Daoy (cell line): ENCODE measurements around the gene LIFR. TPM values are rescaled to one million over a fixed set of nuclear protein-coding genes. Genes with fewer than 3 reads are reported as not detected.
"Not testable (repeated sequence)": the region's sequence is repeated elsewhere in the genome, so short reads cannot be mapped to it uniquely, and the experiment has no call there.

Experiments
- DNase-seq: peaks from one replicate; pipeline ENCODE4 v3.0.0-alpha.2; 2015; ENCODE audit warnings: low read depth
- total RNA-seq: library from RNA; depleted of rRNA; stranded (reverse); fragments of >200 nt; shearing (Covaris generic); gene quantifications from 2 replicates; pipeline ENCODE4 v1.2.3, GENCODE V29; 2014; rRNA removed

LIFR gene
- 7.4 and 10.1 TPM in 2 replicates for total RNA-seq

DNA sequence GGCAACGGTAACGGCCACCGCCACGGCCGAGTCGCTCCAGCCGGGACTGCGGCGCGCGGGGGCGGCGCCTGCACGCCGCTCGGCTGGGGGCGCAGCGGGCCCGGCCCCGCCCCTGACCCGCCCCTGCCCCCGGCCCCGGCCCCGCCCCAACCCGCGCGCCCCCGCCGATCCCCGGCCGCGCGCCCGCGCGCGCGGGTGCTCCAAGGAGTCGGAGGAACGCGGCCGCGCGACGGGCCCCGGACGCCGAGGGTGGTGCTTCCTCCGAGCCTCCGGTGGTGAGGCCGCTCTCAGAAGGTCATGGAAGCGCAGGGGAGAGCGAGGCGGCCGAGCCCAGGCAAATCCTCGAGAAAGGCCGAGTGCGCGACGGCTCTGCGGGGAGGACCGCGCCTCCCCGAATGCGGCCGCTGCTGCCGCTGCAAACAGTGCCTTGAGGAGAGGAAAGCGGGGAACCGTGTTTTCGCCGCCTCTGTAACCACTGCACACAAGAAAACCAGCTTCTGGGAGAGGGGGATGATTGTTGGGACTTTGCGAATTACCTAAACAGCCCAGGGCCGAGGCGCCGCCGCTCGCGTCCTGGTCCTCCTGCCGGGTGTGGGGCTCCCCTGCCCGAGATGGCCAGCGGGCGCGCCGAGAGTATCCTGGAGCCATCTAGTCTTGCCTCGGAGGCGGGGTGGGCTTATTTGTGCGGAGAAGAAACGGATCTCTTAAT, at the start of gene LIFR:
TSS of gene LIFR (minus strand) at position 48 of the 709 bp plus-strand sequence. CDS start 25,999 bp downstream, outside the sequence.
- peak; percentile 88 for DNase-seq

GRCh38 chr5:38605610-38606009, 49.2 kb upstream of the LIFR start:
- DNase-seq = no peak

DNA sequence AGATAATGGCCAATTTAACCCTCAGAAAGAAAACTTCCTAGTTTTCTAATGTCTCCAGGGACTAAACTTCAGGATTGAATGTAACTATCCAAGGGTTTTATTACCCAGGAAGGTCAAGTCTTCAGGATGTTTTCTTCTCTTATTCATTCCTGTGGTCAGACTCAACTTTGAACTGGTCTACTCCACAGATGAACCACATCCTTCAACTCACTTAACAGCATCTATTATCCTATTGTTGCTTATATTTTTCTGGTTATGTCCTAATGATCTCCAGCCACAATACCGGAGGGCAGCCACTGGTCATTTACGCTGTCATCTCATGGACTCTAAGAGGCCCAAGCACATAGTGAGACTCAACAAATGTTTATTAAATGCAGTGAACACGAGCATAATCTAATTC, 47.2 kb upstream of the LIFR start:
- DNase-seq = no peak

GRCh38 chr5:38602641-38603040, 46.2 kb upstream of the LIFR start:
- DNase-seq = no peak

GRCh38 chr5:38601863-38602298, 45.4 kb upstream of the LIFR start:
- peak; percentile 73 for DNase-seq

- DNase-seq = peak; percentile 9
These were observed 44.9 kb upstream of the LIFR start for GRCh38 chr5:38601133-38601862.

DNA sequence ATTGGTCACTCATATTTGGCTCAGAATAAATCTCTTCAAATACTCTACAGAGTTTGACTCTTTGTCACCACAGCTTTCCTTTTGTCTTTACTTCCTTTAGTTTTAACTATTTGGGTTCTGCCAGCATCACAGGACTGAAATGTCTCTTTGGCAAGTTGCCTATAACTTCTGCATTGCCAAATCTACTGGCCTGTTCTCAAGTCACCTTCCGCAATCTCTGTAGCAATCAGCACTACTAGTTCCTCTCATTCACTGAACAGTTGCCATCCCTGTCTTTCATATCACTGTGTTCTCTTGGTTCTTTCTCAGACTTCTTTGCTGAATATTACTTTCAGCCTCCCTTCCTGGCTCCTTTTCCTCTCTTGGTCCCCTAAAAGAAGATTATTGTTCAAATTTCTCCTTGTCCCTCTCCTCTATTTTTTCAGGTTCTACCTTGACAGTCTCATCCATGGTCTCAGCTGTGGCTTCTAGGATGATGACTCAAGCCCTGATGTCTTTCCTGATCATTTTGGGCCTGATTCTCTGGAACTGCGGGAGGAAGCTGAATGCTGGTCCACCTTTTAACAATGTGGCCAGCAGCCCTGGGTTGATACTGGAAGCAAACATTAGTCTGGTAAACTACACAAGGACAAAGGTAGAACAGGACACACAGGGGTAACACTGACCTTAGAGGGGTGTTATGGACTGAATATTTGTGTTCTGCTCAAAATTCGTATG, 44.0 kb upstream of the LIFR start:
- DNase-seq = no peak

GRCh38 chr5:38599751-38600150, 43.3 kb upstream of the LIFR start:
- DNase-seq = not testable (repeated sequence)

DNA sequence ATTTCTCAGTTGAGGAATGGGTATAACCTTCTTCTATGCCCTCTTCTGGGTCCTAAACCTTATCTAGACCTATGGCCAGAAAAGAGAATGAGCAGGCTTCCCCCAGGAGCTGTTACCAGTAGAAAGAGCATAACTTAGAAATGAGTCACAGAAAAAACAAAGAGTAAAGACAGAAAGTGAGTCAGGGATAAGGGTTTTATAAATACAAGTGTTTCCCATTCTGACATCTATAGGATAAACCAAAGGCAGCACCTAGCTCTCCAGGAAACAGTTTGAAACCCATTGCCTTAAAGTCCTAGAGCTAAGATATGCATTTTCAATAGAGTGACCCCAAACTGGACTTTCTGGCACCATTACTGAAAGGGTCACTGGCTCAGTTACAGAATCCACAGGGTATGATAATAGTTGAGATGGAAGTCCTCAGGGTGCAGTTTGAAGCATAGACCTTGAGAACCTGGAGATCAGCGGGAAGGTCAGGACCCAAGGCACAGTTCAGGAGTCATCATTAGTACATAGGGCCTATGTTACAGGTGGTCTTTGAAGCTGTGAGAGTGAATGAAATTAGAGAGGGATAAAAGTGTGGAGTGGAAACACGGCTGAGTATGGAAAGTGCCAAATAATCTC, 42.7 kb upstream of the LIFR start:
- DNase-seq = peak; percentile 77

DNA sequence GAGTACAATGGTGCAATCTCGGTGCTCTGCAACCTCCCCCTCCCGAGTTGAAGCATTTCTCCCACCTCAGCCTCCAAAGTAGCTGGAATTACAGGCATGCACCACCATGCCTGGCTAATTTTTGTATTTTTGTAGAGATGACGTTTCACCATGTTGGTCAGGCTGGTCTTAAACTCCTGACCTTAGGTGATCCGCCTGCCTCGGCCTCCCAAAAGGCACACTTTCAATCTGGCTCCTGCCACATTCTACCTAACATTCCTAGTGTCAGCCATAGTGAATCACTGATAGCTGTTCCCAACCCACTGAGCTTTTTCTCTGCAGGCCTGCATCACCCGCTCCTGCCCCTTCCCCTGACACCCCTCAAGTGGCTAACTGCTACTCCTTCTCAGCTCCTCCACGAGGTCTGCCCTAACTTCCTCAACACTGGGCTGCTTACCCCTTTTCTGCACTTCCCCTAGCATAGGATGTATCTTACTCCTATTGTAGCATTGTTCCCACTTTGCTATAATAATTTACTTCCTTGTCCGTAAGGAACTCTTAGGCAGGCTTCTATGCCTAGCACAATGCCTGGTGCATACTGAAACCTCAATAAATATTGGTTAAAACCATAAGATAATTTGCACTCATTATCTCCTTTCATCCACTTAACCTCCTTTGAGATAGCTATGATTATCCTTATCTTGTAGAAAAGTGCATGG, 42.0 kb upstream of the LIFR start:
- DNase-seq = peak; percentile 8

- no peak for DNase-seq
These were observed 40.5 kb upstream of the LIFR start for GRCh38 chr5:38596981-38597380.

- DNase-seq = peak; percentile 66
These were observed 38.8 kb upstream of the LIFR start for GRCh38 chr5:38595132-38595745.

DNA sequence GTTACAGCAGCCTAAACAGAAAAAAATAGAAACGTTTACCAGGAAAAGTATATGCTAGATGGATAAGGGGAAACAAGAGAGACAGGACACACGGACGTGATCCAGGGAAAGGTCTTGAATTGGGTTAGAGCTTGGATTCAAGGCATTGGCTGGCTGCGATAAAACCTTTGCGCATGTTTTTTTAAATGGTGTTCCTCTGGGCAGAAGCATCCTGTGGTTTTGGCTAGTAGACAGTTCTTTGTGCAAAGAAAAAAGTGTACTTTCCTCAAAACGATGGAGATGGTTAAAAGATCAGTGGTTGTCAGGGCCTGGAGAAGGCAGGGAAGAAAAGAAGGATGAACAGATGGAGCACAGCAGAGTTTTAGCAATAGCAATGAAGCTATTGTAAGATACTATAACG, 37.5 kb upstream of the LIFR start:
- no peak for DNase-seq

GRCh38 chr5:38591523-38591849, 35.0 kb upstream of the LIFR start:
- no peak for DNase-seq

DNA sequence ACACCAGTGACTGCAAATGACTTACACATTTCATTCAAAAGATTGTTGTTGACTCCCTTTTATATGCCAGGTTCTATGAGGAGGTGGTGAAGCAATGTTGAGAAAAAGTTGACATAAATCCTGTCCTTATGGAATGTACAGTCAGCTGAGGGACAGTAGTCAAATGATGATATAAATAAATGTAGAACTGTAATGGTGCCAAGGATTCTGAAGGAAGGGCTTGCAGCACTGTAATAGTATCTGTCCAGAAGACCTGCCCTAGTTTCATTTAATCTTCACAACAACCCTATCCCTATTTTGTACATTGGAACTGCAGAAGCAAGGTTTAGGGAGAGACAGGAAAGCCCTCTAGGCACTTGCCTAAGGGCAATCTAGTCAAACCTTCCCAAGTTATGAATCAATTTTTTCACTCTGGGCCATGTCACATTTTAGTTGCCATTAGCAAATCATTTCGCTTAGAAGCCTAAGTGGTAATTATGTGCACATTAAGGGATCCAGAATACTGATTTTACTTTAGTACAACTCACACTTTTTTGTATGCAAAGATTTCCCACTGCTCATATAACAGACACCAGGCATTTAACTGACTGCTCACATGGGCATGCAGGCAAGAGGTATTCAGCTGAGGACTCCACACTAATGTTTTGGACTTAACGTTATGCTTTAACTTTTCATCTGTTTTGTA, 34.5 kb upstream of the LIFR start:
- DNase-seq = no peak

DNA sequence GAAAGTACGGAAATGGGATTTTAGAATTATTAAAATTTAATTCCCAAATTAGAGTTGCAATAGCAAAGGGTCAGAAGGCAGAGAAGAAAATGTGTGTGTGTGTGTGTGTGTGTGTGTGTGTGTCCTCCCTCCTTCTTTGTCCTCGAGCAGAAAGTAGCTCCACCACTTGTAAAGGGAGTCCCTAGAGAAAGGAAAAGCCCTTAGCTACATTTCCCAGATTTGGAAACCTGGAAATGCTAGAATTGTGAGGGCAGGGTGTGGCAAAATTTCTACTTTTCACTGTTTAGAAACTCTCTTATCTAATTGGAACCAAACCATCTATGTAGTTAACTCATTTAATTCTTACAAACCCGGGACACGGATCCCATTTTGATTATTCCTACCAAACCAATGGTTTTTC, 33.2 kb upstream of the LIFR start:
- no peak for DNase-seq

DNA sequence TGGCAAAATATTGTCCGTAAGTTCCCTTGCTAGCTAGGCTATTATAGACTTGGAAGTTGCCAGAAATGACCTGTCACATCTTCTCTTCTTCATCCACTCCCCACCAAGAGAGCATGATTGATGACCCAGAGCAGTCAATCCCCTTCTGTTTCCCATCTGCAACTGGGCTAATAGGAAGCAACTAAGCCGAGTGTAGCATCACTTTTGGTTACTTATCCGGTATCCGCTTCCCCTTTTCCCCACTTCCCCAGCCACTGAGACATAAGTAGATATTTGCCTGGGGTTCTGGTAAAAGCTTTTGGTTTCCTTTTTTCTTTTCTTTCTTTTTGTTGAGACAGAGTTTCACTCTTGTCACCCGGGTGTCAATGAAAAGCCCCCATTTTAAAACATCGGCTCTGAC, 29.4 kb upstream of the LIFR start:
- DNase-seq = no peak

- DNase-seq = no peak
These were observed 27.1 kb upstream of the LIFR start for GRCh38 chr5:38583500-38583899.

GRCh38 chr5:38582975-38583319, 26.5 kb upstream of the LIFR start:
- DNase-seq = no peak

- peak; percentile 6 for DNase-seq
These were observed 26.0 kb upstream of the LIFR start for GRCh38 chr5:38582293-38582974.
